Amygdala (tissue), 56 donors: ENCODE data around the gene FEM1A.
"Not testable (repeated sequence)": the region's sequence is repeated elsewhere in the genome, so short reads cannot be mapped to it uniquely, and the experiment has no call there.

Experiments
- DNase-seq, 56 donors: peaks; one replicate each; lab custom pipeline; 2025; lab: John Stamatoyannopoulos, UW

FEM1A gene

DNA sequence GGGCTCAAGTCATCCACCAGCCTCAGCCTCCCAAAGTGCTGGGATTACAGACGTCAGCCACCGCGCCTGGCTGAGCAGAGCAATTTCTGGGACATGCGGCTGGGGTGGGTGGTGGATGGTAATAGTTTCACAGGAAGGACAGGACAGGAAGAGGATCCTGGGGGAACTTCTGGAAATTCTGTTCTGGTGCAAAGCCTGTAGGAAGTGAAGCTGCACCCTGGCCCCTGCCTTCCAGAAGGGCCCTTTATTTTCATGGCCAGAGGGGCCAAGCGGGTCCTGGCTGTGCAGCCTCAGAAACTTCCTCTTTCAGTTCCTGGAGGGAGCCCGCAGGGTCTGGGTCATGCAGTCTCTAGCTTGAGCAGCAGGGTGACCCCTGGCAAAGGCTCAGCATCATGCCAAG, 15.7 kb downstream of the FEM1A start:
- peak in 29 of 56 donors; percentile 7 to 70 (median 32) for DNase-seq

GRCh38 chr19:4811328-4812131, 20.0 kb downstream of the FEM1A start:
- peak in 42 of 56 donors; percentile 4 to 81 (median 40) for DNase-seq

DNA sequence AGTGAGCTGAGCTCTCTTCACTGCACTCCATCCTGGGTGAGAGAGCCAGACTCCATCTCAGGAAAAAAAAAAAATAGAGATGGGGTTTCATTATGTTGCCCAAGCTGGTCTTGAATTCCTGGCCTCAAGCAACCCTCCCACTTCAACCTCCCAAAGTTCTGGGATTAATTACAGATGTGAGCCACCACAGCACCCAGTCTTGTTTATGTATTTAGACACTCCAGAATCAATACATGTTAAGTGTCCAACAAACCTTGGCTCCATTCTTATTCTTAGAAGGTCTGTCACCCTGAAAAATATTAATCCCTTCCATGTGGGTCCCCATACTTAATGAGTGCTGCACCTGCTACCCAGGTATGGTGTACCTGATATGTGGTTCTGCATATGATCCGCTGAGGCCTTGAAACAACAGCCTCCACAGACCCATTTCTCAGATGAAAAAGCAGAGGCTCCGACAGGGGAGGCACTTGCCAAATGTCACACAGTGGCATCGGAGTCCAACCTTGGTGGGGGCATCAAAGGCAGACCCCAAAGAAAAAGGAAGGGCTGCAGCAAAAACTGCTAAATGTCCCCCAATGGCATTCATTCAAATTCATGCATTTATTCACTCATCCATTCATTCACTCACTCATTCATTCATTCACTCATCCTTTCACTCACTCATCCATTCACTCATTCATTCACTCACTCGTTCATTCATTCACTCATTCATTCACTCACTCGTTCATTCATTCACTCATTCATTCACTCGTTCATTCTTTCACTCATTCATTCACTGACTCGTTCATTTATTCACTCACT, 23.3 kb downstream of the FEM1A start:
- no peak for DNase-seq

GRCh38 chr19:4815426-4816201, 24.1 kb downstream of the FEM1A start:
- DNase-seq = peak; percentile 17 to 96 (median 84)

- no peak for DNase-seq
Observed at GRCh38 chr19:4816202-4816949, 24.8 kb downstream of the FEM1A start.

- peak in 1 of 56 donors; percentile 9 for DNase-seq
Observed at GRCh38 chr19:4816950-4817278, 25.4 kb downstream of the FEM1A start.

DNA sequence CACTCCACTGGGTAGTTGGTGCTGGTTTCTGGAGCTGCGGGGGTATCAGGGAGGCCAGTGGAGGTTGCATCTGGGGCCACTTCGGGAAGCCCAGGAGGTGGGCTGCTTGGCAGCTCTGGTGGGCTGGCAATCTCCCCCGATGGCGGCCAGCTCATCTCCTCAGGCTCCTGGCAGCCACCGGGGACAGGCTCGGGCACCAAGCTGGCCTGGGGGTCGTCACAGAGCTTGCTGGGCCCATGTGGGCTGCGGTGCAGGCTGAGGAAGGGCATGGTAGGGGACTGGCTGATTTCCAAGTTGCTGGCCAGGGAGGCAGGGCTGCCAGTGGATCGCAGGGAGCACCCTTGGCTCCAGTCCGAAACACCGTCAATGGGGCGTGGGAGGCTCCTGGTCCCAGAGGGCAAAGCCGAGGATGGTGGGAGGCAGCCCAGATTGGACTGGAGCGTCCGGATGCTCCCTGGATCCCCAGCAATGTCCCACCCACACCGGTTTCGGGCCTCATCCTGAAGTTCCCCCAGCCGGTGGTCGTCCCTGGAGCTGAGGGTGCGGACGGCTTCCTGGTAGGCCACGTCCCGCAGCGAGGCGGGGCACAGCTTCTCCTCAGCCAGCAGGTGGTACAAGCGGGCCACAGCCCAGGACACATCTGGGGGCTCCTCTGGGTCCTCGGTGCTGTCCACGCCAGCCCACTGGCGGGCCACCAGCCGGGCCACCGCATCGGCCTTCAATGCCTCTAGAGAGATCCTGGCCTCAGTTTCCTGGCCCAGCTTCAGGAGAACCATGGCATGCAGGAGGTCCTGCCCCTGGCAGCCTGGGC, 26.1 kb downstream of the FEM1A start:
- no peak for DNase-seq

GRCh38 chr19:4821265-4821664, 29.7 kb downstream of the FEM1A start:
- no peak for DNase-seq

- DNase-seq = not testable (repeated sequence)
Observed at GRCh38 chr19:4822354-4822753, 30.8 kb downstream of the FEM1A start.

GRCh38 chr19:4823577-4823976, 32.0 kb downstream of the FEM1A start:
- no peak for DNase-seq

DNA sequence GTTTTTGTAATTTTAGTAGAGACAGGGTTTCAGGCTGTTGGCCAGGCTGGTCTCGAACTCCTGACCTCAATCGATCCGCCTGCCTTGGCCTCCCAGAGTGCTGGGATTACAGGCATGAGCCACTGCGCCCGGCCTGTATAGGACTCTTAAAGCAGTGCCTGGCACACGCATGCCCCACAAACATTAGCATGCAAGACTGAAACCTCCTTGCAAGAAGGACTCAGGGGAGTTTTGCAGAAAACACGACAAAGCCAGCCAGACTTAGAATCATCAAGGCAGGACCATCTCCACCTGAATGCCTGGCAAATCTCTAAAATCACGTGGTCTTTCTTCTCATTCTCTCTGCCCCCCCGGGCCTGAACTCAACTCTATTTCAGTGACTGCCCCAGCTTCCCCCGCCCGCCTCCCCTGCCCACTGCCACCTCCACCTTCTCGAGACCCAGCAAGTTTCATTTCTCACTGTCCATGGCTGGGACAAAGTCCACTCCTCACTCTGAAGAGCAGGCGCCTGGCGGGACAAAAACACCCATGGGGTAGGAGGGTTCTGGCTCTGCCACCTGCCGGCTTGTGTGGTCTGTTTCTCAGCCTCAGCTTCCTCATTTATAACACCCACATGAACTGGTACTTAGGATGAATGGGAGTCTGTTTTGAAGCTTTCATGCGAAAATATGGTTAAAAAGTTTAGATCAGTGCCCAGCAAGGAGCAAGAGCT, 37.6 kb downstream of the FEM1A start:
- DNase-seq = peak in 20 of 56 donors; percentile 2 to 43 (median 18)

DNA sequence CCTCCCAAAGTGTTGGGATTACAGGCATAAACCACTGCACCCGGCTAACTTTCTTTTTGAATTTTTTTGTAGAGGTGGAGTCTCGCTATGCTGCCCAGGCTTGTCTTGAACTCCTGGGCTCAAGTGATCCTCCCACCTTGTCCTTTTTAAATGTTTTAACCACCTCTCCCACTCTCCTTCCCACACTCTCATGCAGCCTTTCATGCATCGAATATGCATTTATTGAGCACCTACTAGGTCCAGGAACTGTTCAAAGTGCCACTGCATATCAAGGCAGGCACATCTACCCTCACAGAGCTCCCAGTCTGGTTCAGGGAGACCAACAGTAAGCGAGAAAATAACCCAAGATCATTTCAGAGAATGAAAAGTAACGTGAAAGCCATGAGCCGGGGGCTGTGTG, 38.8 kb downstream of the FEM1A start:
- no peak for DNase-seq

- no peak for DNase-seq
Observed at GRCh38 chr19:4830768-4831265, 39.3 kb downstream of the FEM1A start.

- peak in 27 of 56 donors; percentile 5 to 61 (median 24) for DNase-seq
Observed at GRCh38 chr19:4831304-4831978, 39.9 kb downstream of the FEM1A start, which contains the start of gene TICAM1. Gene TICAM1 (minus strand): TSS chr19:4831712. CDS start chr19:4818377, 13,335 bp downstream.

DNA sequence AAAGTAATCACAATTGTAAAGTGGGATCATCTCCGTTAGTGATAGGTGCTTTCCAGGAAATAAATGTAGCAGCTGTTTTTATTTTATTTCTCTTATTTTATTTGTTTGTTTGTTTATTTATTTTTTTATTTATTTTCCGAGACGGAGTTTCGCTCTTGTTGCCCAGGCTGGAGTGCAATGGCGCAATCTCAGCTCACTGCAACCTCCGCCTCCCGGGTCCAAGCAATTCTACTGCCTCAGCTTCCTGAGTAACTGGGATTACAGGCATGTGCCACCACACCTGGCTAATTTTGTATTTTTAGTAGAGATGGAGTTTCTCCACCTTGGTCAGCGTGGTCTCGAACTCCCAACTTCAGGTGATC, 40.4 kb downstream of the FEM1A start:
- DNase-seq = not testable (repeated sequence)

- no peak for DNase-seq
Observed at GRCh38 chr19:4832776-4833175, 41.2 kb downstream of the FEM1A start.

DNA sequence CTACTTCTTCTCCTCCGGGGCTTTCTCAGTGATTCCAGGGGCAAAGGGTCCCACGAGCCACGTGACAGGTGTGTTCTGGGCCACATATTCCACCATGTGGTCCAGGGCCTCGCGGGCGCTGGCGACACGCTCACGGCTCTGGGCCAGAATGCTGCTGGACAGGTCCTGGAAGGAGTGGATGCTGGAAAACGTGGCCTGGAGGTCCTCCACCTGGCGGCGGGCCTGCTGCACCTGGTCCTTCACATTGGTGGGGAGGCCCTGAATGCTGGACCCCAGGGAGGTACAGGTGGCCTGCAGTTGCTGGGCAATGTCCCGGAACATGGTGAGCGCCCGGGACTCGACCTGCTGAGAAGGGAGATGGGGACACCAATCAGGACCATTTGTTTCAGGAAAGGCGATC, 47.7 kb downstream of the FEM1A start:
- no peak for DNase-seq

- no peak for DNase-seq
Observed at GRCh38 chr19:4843647-4843965, 52.1 kb downstream of the FEM1A start.
